OCI-LY7 (cell line): ENCODE results near the gene PDC. TPM values are rescaled to one million over a fixed set of nuclear protein-coding genes. Genes with fewer than 3 reads are reported as not detected.
A peak's percentile ranks its signal among the peaks of the same experiment; 100 is the strongest.

ENCODE experiments used
- BruUV-seq: library from RNA; stranded (reverse); fragments of 400-500 nt; replicated peaks from 2 replicates; lab custom pipeline; 2021; lab: Mats Ljungman, UMichigan
- CTCF ChIA-PET: fragments of 300-600 bp; sonication (Branson Sonifier 250); formaldehyde crosslinking; loops from one replicate; lab custom pipeline; 2022; ENCODE audit warnings: antibody characterized with exemption; ENCODE audit not compliant: unreplicated experiment; lab: Charles Lee
- POLR2A ChIA-PET: fragments of 300-600 bp; sonication (Branson Sonifier 250); formaldehyde crosslinking; loops from one replicate; lab custom pipeline; 2022; ENCODE audit warnings: antibody characterized with exemption; lab: Charles Lee
- DNase-seq: peaks from one replicate; pipeline ENCODE4 v3.0.0-alpha.2; 2015; ENCODE audit warnings: low spot score
- H2AFZ ChIP-seq: fragments of 200-600 bp; sonication (generic), shearing (Covaris generic); 2 replicates; pipeline ENCODE4 v1.6.1; 2014; ENCODE audit warnings: mild to moderate bottlenecking, antibody characterized with exemption, low read length, moderate library complexity
- H3K27ac ChIP-seq: fragments of 200-600 bp; sonication (generic); 2 replicates; pipeline ENCODE4 v1.5.1; 2014; ENCODE audit warnings: mixed run types, low read depth, mild to moderate bottlenecking, moderate library complexity, low read length, inconsistent platforms; ENCODE audit not compliant: poor library complexity, severe bottlenecking
- H3K36me3 ChIP-seq: fragments of 200-600 bp; sonication (generic); 2 replicates; pipeline ENCODE4 v1.6.1; 2014; ENCODE audit warnings: mild to moderate bottlenecking, antibody characterized with exemption, low read length, moderate library complexity, mixed read lengths; ENCODE audit not compliant: insufficient read depth
- H3K4me1 ChIP-seq: fragments of 200-600 bp; sonication (generic); 2 replicates; pipeline ENCODE4 v1.5.1; 2014; ENCODE audit warnings: mild to moderate bottlenecking, low read length; ENCODE audit not compliant: insufficient read depth, poor library complexity, severe bottlenecking
- H3K4me2 ChIP-seq: fragments of 200-600 bp; sonication (generic); 2 replicates; pipeline ENCODE4 v1.6.1; 2014; ENCODE audit warnings: mild to moderate bottlenecking, low read length
- H3K4me3 ChIP-seq: fragments of 200-600 bp; sonication (generic); 2 replicates; pipeline ENCODE4 v1.5.1; 2014; ENCODE audit warnings: mild to moderate bottlenecking, low read depth, low read length; ENCODE audit not compliant: poor library complexity, severe bottlenecking
- H3K79me2 ChIP-seq: fragments of 200-600 bp; sonication (generic); 2 replicates; pipeline ENCODE4 v1.6.1; 2016; ENCODE audit warnings: low read depth, mild to moderate bottlenecking, low read length, moderate library complexity, mixed read lengths; ENCODE audit not compliant: insufficient read depth
- H3K9me2 ChIP-seq: fragments of 200-600 bp; sonication (generic); 2 replicates; pipeline ENCODE4 v1.6.1; 2016; ENCODE audit warnings: mild to moderate bottlenecking, low read length, mixed read lengths; ENCODE audit not compliant: insufficient read depth
- H3K9me3 ChIP-seq: fragments of 200-600 bp; sonication (generic); 2 replicates; pipeline ENCODE4 v1.6.1; 2014; ENCODE audit warnings: mild to moderate bottlenecking, mixed run types, low read length, mixed read lengths
- H4K20me1 ChIP-seq: fragments of 200-600 bp; sonication (generic); 2 replicates; pipeline ENCODE4 v1.6.1; 2014; ENCODE audit warnings: mild to moderate bottlenecking, antibody characterized with exemption, low read length, moderate library complexity, mixed read lengths; ENCODE audit not compliant: insufficient read depth
- CTCF ChIP-seq: fragments of 200-600 bp; sonication (generic); conservative IDR thresholded peaks from 2 replicates; pipeline ENCODE4 v1.5.1; 2014; ENCODE audit warnings: mild to moderate bottlenecking, antibody characterized with exemption, low read length, moderate library complexity, mixed read lengths
- EZH2phosphoT487 ChIP-seq: fragments of 200-600 bp; sonication (generic); IDR thresholded peaks from 2 replicates; pipeline ENCODE4 v1.6.1; 2018; ENCODE audit warnings: low read depth, borderline replicate concordance, mild to moderate bottlenecking, mixed run types, antibody characterized with exemption, low read length, moderate library complexity, mixed read lengths
- intact Hi-C: fragments of 100-400 bp; cut with micrococcal nuclease; formaldehyde crosslinking; loops from one replicate; pipeline ENCODE4 v1.10.0; 2022; ENCODE audit not compliant: unreplicated experiment
- total RNA-seq, 2 experiments: library from RNA; depleted of rRNA in 1 of 2; stranded (reverse); fragments of >200 nt in 1 of 2; shearing (Covaris generic) in 1 of 2; gene quantifications; 2 replicates each; pipeline ENCODE4 v1.2.3, GENCODE V29; 2014 to 2022

The PDC gene
- total RNA-seq, 2 experiments from 2014 or later = not detected

GRCh38 chr1:186482661-186483255, 21.8 kb upstream of the PDC start:
- Histone ChIP-seq H3K4me1 (no peaks in the 10 kb centered on the region), H3K4me2 (no peak overlapping the region)
- CTCF ChIA-PET = no interaction called here

GRCh38 chr1:186481303-186481888, 20.5 kb upstream of the PDC start:
- Histone ChIP-seq H3K9me3 (no peaks in the 10 kb centered on the region), H3K4me3 (no peak overlapping the region), H3K9me2 (no peaks in the 10 kb centered on the region), H3K79me2 (no peaks in the 10 kb centered on the region), H3K4me1 (no peaks in the 10 kb centered on the region), H3K36me3 (no peaks in the 10 kb centered on the region), H3K4me2 (no peak overlapping the region), H4K20me1 (no peaks in the 10 kb centered on the region), H3K27ac (no peak overlapping the region), H2AFZ (no peak overlapping the region)
- intact Hi-C loops = no loop called here
- DNase-seq = no peak
- CTCF ChIA-PET = no interaction called here
- TF ChIP-seq CTCF (no peak), EZH2phosphoT487 (no peak)
- POLR2A ChIA-PET = no interaction called here
- no TSS peak for BruUV-seq

More at GRCh38 chr1:186482661-186483255, 21.8 kb upstream of the PDC start:
- POLR2A ChIA-PET = interaction anchor here (0.5 kb wide), 1 partner anchor 83 kb away, joined by 3 read pairs; no protein-coding TSS in a partner anchor
- BruUV-seq = no TSS peak
- intact Hi-C loops = loop anchor here (1.0 kb wide), 1 partner anchor 504 kb away; no protein-coding TSS in a partner anchor
- H3K36me3 ChIP-seq = no peaks in the 10 kb centered on the region
- H3K4me3 ChIP-seq = no peak overlapping the region
- no peak overlapping the region for H2AFZ ChIP-seq
- TF ChIP-seq CTCF (peak; percentile 96), EZH2phosphoT487 (no peak)
- H4K20me1 ChIP-seq = no peaks in the 10 kb centered on the region
- no peak overlapping the region for H3K27ac ChIP-seq
- H3K79me2 ChIP-seq = no peaks in the 10 kb centered on the region
- no peaks in the 10 kb centered on the region for H3K9me3 ChIP-seq
- peak; percentile 67 for DNase-seq
- H3K9me2 ChIP-seq = no peaks in the 10 kb centered on the region

- Histone ChIP-seq H3K9me3 (no peaks in the 10 kb centered on the region), H3K4me3 (no peak overlapping the region), H2AFZ (no peak overlapping the region), H4K20me1 (no peaks in the 10 kb centered on the region), H3K27ac (no peak overlapping the region), H3K4me1 (no peaks in the 10 kb centered on the region), H3K36me3 (no peaks in the 10 kb centered on the region), H3K79me2 (no peaks in the 10 kb centered on the region), H3K4me2 (no peak overlapping the region), H3K9me2 (no peaks in the 10 kb centered on the region)
- intact Hi-C loops = no loop called here
- ChIA-PET POLR2A (interaction anchor here (0.5 to 0.7 kb wide), 3 partner anchors 72 to 1934 kb away, joined by 3 to 4 read pairs (median 3); no protein-coding TSS in a partner anchor), CTCF (no interaction called here)
- TF ChIP-seq EZH2phosphoT487 (no peak), CTCF (no peak)
- DNase-seq = no peak
- BruUV-seq = no TSS peak
Measured at GRCh38 chr1:186479162-186479561, 18.2 kb upstream of the PDC start.
